NCI-H2227 treated with DMSO at 0.1 percent for 48 hours (cell line): ENCODE measurements around the gene KCTD5.

Experiments used
- DNase-seq: peaks from one replicate; lab custom pipeline; 2025; lab: John Stamatoyannopoulos, UW

The KCTD5 gene

GRCh38 chr16:2726923-2727322, 44.6 kb downstream of the KCTD5 start:
- no peak for DNase-seq

DNA sequence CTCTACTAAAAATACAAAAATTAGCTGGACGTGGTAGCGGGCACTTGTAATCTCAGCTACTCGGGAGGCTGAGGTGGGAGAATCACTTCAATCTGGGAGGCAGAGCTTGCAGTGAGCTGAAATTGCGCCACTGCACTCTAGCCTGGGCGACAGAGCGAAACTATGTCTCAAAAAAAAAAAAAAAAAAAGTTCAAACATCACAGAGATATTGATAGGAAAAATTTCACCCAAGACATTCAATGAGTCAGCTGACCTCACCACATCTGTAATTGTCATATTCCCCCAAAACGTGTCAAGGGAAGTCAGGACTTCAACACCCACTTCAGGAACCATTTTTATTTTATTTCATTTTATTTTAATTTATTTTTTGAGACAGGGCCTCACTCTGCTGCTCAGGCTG, 45.7 kb downstream of the KCTD5 start:
- DNase-seq = no peak

DNA sequence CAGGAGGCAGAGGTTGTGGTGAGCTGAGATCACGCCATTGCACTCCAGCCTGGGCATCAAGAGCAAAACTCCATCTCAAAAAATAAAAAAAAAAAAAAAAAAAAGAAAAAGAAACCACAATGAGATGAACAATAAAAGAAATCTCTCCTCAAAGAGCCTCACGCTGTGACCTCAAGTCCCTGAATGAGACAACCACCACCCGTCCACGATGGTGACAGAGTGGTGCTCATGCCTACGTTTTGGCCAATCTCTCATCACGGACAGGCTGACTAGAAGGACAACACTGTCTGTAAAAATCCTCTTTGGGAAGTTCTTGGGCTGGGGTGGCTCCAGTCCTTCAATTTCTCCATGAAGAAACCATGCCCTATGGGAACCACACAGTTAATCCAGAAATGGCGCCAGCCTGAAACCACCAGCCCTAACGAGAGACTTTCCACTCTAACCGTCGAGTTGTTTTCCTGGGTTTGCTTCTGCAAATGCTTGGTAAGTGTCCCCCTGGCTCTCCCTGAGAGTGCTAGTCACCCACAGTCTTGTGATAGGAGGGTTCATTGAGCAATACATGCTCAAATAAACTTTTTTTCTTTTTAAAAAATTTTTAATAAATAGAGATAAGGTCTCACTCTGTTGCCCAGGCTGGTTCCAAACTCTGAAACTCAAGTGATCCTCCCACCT, 52.7 kb downstream of the KCTD5 start:
- DNase-seq = no peak

- no peak for DNase-seq
Measured at GRCh38 chr16:2736476-2737237, 54.3 kb downstream of the KCTD5 start.

DNA sequence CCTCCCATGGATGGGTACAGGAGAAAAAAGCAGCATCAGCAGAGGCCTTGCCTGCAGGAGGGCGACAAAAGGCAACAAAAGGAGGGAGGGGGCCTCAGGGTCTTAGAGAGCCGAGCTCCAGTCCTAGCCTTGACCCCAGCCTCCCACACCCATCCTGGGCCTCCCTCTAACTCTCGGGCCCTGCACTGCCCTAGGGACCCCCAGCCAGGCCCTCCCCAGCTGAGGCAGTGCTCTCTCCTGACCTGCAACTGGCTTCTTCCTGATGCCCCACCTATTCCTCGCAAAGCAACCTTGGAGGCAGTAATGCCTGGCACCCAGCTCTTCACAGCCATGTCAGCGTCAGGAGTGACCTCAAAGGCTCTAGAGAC, 54.9 kb downstream of the KCTD5 start:
- no peak for DNase-seq

- no peak for DNase-seq
Measured at GRCh38 chr16:2737895-2738418, 55.6 kb downstream of the KCTD5 start.

DNA sequence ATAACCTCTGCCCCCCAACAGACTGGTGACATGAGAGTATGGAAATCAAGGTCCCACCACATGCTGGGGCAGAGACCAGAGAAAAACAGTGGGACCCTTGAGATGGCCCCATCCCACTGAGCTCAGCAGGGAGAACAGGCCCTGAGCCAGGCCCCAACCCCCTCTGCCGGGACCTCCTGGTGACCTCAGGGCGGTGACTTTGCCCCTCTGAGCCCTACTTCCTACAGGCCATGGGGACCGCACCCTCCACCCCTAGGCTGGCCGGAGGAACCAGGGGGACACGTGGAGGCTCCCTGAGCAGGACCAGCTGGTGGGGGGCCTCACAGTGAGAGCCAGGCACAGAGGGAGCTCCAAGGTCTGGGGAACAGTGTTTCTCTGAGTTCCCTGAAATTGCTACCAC, 56.3 kb downstream of the KCTD5 start:
- no peak for DNase-seq

- DNase-seq = no peak
Measured at GRCh38 chr16:2739625-2740430, 57.5 kb downstream of the KCTD5 start.

DNA sequence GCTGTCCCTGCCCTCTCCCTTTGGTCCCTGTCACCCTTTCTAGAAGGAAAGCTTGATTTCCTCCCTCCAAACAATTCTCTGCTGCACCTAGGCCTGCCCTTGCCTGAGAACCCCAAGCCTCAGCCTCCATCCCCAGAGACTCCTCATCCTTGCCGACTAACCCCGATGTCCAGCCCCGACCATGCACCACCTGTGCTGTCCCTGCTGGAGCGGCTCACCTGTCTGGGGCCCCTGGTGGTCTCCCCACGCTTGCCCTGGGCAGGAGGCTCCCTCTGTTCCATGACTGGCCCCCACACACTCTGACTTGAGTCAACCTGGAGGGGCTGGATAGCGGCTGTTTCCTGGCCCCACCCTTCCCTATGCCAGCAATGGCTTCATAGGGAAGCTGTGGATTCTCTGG, 58.2 kb downstream of the KCTD5 start:
- no peak for DNase-seq

- DNase-seq = no peak
Measured at GRCh38 chr16:2741168-2741567, 58.8 kb downstream of the KCTD5 start.

- no peak for DNase-seq
Measured at GRCh38 chr16:2742323-2743006, 60.1 kb downstream of the KCTD5 start.

- no peak for DNase-seq
Measured at GRCh38 chr16:2743007-2743810, 60.9 kb downstream of the KCTD5 start.

DNA sequence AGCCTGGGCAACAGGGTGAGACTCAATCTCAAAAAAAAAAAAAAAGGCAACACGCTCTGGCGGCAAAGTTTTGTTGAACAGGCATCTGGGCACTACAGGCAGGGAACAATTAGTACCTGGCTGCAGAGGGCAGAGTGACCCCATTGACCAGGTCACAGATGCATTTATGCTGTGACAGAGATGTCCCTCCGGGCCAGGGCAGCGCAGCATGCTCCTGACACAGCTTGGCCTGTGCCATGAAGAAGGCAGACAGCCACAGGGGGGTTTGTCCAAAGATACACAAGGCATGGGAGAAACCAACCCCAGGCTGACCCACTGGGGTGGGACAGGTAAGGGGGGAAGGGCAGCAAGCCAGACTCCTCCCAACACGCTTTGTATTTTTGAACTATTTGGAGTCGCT, 62.4 kb downstream of the KCTD5 start:
- DNase-seq = no peak

DNA sequence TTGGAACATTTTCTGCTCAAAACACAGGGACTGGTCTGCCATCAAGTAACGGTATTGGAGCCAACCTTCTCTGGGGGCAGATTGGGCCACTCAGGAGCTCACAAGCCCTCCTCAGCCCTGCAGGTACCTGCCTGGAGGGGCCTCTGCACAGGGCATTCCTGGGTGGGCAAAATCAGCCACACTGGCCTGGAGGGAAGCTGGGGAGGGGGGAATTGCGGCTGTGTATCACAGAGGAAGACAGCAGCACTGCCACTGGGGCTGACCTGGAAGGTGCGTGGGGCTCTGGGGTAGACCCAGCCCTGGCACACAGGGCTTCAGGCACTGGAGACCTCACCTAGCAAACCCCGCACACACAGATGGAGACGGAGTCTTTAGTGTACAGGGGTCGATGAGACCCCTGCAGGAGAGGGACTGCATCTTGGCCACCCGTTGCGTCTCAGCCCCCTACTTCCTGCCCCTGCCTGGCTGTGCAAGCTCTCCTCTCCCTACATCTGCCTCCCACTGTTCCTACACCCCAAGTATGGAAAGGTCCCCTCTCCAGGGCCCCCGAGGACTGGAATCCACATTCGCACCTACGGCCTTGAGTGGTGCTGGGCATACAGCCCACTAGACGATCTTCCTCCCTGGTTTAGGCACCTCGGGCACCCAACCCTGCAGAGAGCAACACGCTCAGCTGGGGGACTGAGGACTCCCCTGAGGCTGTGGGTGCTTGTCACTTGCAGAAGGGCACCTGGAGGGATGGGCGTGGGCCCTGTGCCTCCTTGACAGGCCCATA, 63.0 kb downstream of the KCTD5 start:
- DNase-seq = no peak

GRCh38 chr16:2745961-2746360, 63.6 kb downstream of the KCTD5 start:
- DNase-seq = no peak

GRCh38 chr16:2748757-2749455, 66.6 kb downstream of the KCTD5 start:
- no peak for DNase-seq

GRCh38 chr16:2749476-2749875, 67.2 kb downstream of the KCTD5 start:
- DNase-seq = no peak

DNA sequence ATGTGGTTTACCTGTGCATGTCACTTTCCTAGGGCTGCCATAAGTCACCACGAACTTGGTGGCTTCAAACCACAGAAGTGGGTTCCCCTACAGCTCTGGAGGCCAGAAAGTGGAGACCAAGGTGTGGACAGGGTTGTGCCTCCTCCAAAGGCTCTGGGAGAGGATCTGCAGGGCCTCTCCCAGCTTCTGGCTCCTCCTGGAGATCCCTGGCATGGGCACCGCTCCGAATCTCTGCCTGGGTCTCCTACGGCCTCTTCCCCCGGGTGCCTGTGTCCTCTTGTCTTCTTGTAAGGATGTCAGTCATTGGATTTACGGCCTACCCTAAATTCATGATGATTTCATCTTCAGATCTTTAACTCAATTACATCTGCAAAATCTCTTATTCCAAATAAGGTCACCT, 67.6 kb downstream of the KCTD5 start:
- no peak for DNase-seq

- DNase-seq = no peak
Measured at GRCh38 chr16:2751577-2752034, 69.3 kb downstream of the KCTD5 start.
